ENCODE measurements around the gene PRKAG1. TPM values are rescaled to one million over a fixed set of nuclear protein-coding genes. Genes with fewer than 3 reads are reported as not detected.

The PRKAG1 gene
- total RNA-seq, 1 experiment from 2014 or later: 41.6 TPM

GRCh38 chr12:49010092-49010668, 8.4 kb downstream of the PRKAG1 start:
- Mint-ChIP-seq H3K4me3 (no peak overlapping the region), H3K9me3 (no peaks in the 10 kb centered on the region), H3K27me3 (ENCODE audit: low read depth) (no peaks in the 10 kb centered on the region), H3K36me3 (peaks cover 5% of the 10 kb centered on the region), H3K4me1 (peaks cover 4% of the 10 kb centered on the region; the same call in 1 of the 2 replicates), H3K27ac (no peak overlapping the region)
- ChIA-PET POLR2A (no interaction called here), CTCF (interaction anchor here (2.2 kb wide), 1 partner anchor 13 kb away, joined by 7 read pairs; no protein-coding TSS in a partner anchor)
- no peak for ATAC-seq
- DNase-seq (ENCODE audit: low spot score): no peak
- TF ChIP-seq HMGXB4 (CRISPR knock-in tag; IDR thresholded peaks at IDR 0.05) (no peak), MXD4 (CRISPR knock-in tag; IDR thresholded peaks at IDR 0.05; ENCODE audit: borderline replicate concordance) (no peak), TEAD4 (CRISPR knock-in tag; IDR thresholded peaks at IDR 0.05) (no peak), USF1 (CRISPR knock-in tag; IDR thresholded peaks at IDR 0.05) (no peak), CBFB (CRISPR knock-in tag; IDR thresholded peaks at IDR 0.05; ENCODE audit: low read depth) (no peak), ELF4 (CRISPR knock-in tag; IDR thresholded peaks at IDR 0.05; ENCODE audit: low read depth) (no peak), KAT7 (CRISPR knock-in tag; IDR thresholded peaks at IDR 0.05; ENCODE audit: borderline replicate concordance) (no peak), CREB1 (CRISPR knock-in tag; IDR thresholded peaks at IDR 0.05) (no peak), ETV6 (CRISPR knock-in tag; IDR thresholded peaks at IDR 0.05) (no peak), OVOL2 (CRISPR knock-in tag; IDR thresholded peaks at IDR 0.05; ENCODE audit: borderline replicate concordance) (no peak), SP1 (CRISPR knock-in tag; conservative IDR thresholded peaks at IDR 0.05) (no peak), CDX4 (CRISPR knock-in tag; IDR thresholded peaks at IDR 0.05; ENCODE audit: borderline replicate concordance) (no peak), NFE2L1 (CRISPR knock-in tag; IDR thresholded peaks at IDR 0.05) (no peak), TCF7 (CRISPR knock-in tag; IDR thresholded peaks at IDR 0.05; ENCODE audit: low read depth) (no peak), SMAD3 (CRISPR knock-in tag; IDR thresholded peaks at IDR 0.05; ENCODE audit: borderline replicate concordance) (no peak)

- Mint-ChIP-seq H3K27me3 (ENCODE audit: low read depth) (no peaks in the 10 kb centered on the region), H3K27ac (no peak overlapping the region), H3K4me1 (peaks cover 4% of the 10 kb centered on the region; the same call in 1 of the 2 replicates), H3K36me3 (peaks cover 11% of the 10 kb centered on the region), H3K9me3 (no peaks in the 10 kb centered on the region), H3K4me3 (no peak overlapping the region)
- ATAC-seq (no peak), DNase-seq (ENCODE audit: low spot score) (no peak)
- ChIA-PET POLR2A (no interaction called here), CTCF (interaction anchor here (1.8 to 2.4 kb wide), 2 partner anchors 12 to 21 kb away, joined by 5 to 14 read pairs; no protein-coding TSS in a partner anchor)
- TF ChIP-seq ATF6 (CRISPR knock-in tag; IDR thresholded peaks at IDR 0.05) (no peak), ZNF263 (CRISPR knock-in tag; IDR thresholded peaks at IDR 0.05; ENCODE audit: low read depth) (no peak)
These were observed 9.6 kb downstream of the PRKAG1 start for GRCh38 chr12:49008943-49009342.

GRCh38 chr12:49000346-49000745, 18.2 kb downstream of the PRKAG1 start:
- Mint-ChIP-seq H3K4me3 (peak overlapping the region; percentile 64; the same call in 1 of the 2 replicates), H3K4me1 (peaks cover 12% of the 10 kb centered on the region), H3K27ac (no peak overlapping the region), H3K27me3 (ENCODE audit: low read depth) (peaks cover 65% of the 10 kb centered on the region), H3K36me3 (peaks cover 15% of the 10 kb centered on the region), H3K9me3 (no peaks in the 10 kb centered on the region)
- ChIA-PET CTCF (interaction anchor here (0.7 to 11.9 kb wide), 14 partner anchors 11 to 295 kb away, joined by 3 to 237 read pairs (median 6); partner anchors contain the start of genes PRKAG1, PRPH, WNT1 and WNT10B), POLR2A (interaction anchor here (0.6 kb wide), 1 partner anchor 121 kb away, joined by 3 read pairs; no protein-coding TSS in a partner anchor)
- no peak for ATAC-seq
- no peak for DNase-seq (ENCODE audit: low spot score)
- no peak for TF ChIP-seq FOXP1 (CRISPR knock-in tag; IDR thresholded peaks at IDR 0.05; ENCODE audit: borderline replicate concordance)
- TF ChIP-seq NR1H2 (CRISPR knock-in tag; IDR thresholded peaks at IDR 0.05): no peak
- no peak for TF ChIP-seq SOX15 (CRISPR knock-in tag; IDR thresholded peaks at IDR 0.05)
- TF ChIP-seq RORB (CRISPR knock-in tag; IDR thresholded peaks at IDR 0.05): no peak
- no peak for TF ChIP-seq AFF4 (CRISPR knock-in tag; IDR thresholded peaks at IDR 0.05; ENCODE audit: borderline replicate concordance)
- no peak for TF ChIP-seq OVOL2 (CRISPR knock-in tag; IDR thresholded peaks at IDR 0.05; ENCODE audit: borderline replicate concordance)
- no peak for TF ChIP-seq NR3C1 (CRISPR knock-in tag; conservative IDR thresholded peaks at IDR 0.05; ENCODE audit: low read depth)
- TF ChIP-seq SMAD4 (CRISPR knock-in tag; IDR thresholded peaks at IDR 0.05): no peak
